CD4-positive, alpha-beta T cell treated with Interleukin-4 for 4 hours (primary cell): Measurements from ENCODE around the gene TLK2.
"Not testable (repeated sequence)": the region's sequence is repeated elsewhere in the genome, so short reads cannot be mapped to it uniquely, and the experiment has no call there.

Experiments
- DNase-seq: peaks from one replicate; pipeline ENCODE4 v3.0.0-alpha.2; 2020

TLK2 gene

GRCh38 chr17:62565817-62566216 is 87.2 kb downstream of the TLK2 start:
- no peak for DNase-seq

GRCh38 chr17:62566996-62567578 is 88.5 kb downstream of the TLK2 start:
- DNase-seq = no peak

- no peak for DNase-seq
Observed at GRCh38 chr17:62572488-62572887, 93.9 kb downstream of the TLK2 start.

- no peak for DNase-seq
Observed at GRCh38 chr17:62572888-62573401, 94.3 kb downstream of the TLK2 start.

- DNase-seq = no peak
Observed at GRCh38 chr17:62573480-62574117, 95.0 kb downstream of the TLK2 start.

- DNase-seq = no peak
Observed at GRCh38 chr17:62576382-62576781, 97.8 kb downstream of the TLK2 start.

- DNase-seq = no peak
Observed at GRCh38 chr17:62578757-62579487, 100.3 kb downstream of the TLK2 start.

GRCh38 chr17:62580947-62581346 is 102.3 kb downstream of the TLK2 start:
- DNase-seq = no peak

- no peak for DNase-seq
Observed at GRCh38 chr17:62581764-62582163, 103.1 kb downstream of the TLK2 start.

GRCh38 chr17:62587554-62587953 is 108.9 kb downstream of the TLK2 start:
- DNase-seq = no peak

- DNase-seq = no peak
Observed at GRCh38 chr17:62588109-62588508, 109.5 kb downstream of the TLK2 start.

GRCh38 chr17:62591333-62591732 is 112.7 kb downstream of the TLK2 start:
- no peak for DNase-seq

GRCh38 chr17:62591822-62592221 is 113.2 kb downstream of the TLK2 start:
- DNase-seq = not testable (repeated sequence)

GRCh38 chr17:62592341-62593099 is 113.9 kb downstream of the TLK2 start:
- no peak for DNase-seq

GRCh38 chr17:62595484-62595883 is 116.9 kb downstream of the TLK2 start:
- DNase-seq = no peak

GRCh38 chr17:62596662-62597061 is 118.0 kb downstream of the TLK2 start:
- DNase-seq = no peak

GRCh38 chr17:62597150-62597549 is 118.5 kb downstream of the TLK2 start:
- DNase-seq = no peak

- no peak for DNase-seq
Observed at GRCh38 chr17:62597920-62598319, 119.3 kb downstream of the TLK2 start.

GRCh38 chr17:62599964-62600657 is 121.5 kb downstream of the TLK2 start:
- DNase-seq = no peak

GRCh38 chr17:62600805-62601204 is 122.2 kb downstream of the TLK2 start:
- DNase-seq = no peak

- no peak for DNase-seq
Observed at GRCh38 chr17:62601471-62601870, 122.8 kb downstream of the TLK2 start.

GRCh38 chr17:62603783-62604182 is 125.2 kb downstream of the TLK2 start:
- DNase-seq = not testable (repeated sequence)

GRCh38 chr17:62605588-62605987 is 127.0 kb downstream of the TLK2 start:
- no peak for DNase-seq
